Measurements from ENCODE around the gene LPP. TPM values are rescaled to one million over a fixed set of nuclear protein-coding genes. Genes with fewer than 3 reads are reported as not detected.

LPP gene
- total RNA-seq, 3 donors from 2014 or later (not counting 1 experiment from before 2014, with no cell fraction given), result 137 to 163 (median 149) TPM

GRCh38 chr3:188255190-188255589 is 101.2 kb downstream of the LPP start:
- no peaks in the 10 kb centered on the region for H3K4me1 ChIP-seq (ENCODE audit: control insufficient read depth, insufficient read depth, low read length)
- no peak overlapping the region for H3K27ac ChIP-seq (ENCODE audit: low read length)
- intact Hi-C loops (cut with micrococcal nuclease), result no loop called here
- H3K4me3 ChIP-seq (ENCODE audit: low read length), result no peak overlapping the region
- no peaks in the 10 kb centered on the region for H3K9me3 ChIP-seq (ENCODE audit: control insufficient read depth, insufficient read depth, low read length)
- ATAC-seq (no peak), DNase-seq (no peak)
- H3K36me3 ChIP-seq (ENCODE audit: control insufficient read depth, insufficient read depth, low read length), result no peaks in the 10 kb centered on the region
- no peaks in the 10 kb centered on the region for H3K36me3 Mint-ChIP-seq
- no peaks in the 10 kb centered on the region for H3K9me3 Mint-ChIP-seq
- WGBS (ENCODE audit: insufficient coverage), result 93% methylated on average over 2 of the region's 2 CpGs
- H3K27ac Mint-ChIP-seq, result no peak overlapping the region
- H3K4me3 Mint-ChIP-seq, result no peak overlapping the region
- no peaks in the 10 kb centered on the region for H3K27me3 ChIP-seq (ENCODE audit: control insufficient read depth, insufficient read depth, low read length)
- H3K4me1 Mint-ChIP-seq, result peaks cover 49 to 53% of the 10 kb centered on the region in 2 donors
- no peaks in the 10 kb centered on the region for H3K27me3 Mint-ChIP-seq (ENCODE audit: low read depth in 2 of 2)
- TF ChIP-seq CTCF (IDR thresholded peaks at IDR 0.05), result no peak

- Histone ChIP-seq H3K36me3 (ENCODE audit: control insufficient read depth, insufficient read depth, low read length) (no peaks in the 10 kb centered on the region), H3K27me3 (ENCODE audit: control insufficient read depth, insufficient read depth, low read length) (no peaks in the 10 kb centered on the region), H3K27ac (ENCODE audit: low read length) (no peak overlapping the region), H3K4me1 (ENCODE audit: control insufficient read depth, insufficient read depth, low read length) (no peaks in the 10 kb centered on the region), H3K4me3 (ENCODE audit: low read length) (no peak overlapping the region), H3K9me3 (ENCODE audit: control insufficient read depth, insufficient read depth, low read length) (no peaks in the 10 kb centered on the region)
- Mint-ChIP-seq H3K27ac (peak overlapping the region in 1 of 2 donors; percentile 11), H3K4me1 (peaks cover 48 to 52% of the 10 kb centered on the region in 2 donors), H3K27me3 (ENCODE audit: low read depth in 2 of 2) (no peaks in the 10 kb centered on the region), H3K9me3 (no peaks in the 10 kb centered on the region), H3K4me3 (no peak overlapping the region), H3K36me3 (no peaks in the 10 kb centered on the region)
- intact Hi-C loops (cut with micrococcal nuclease), result no loop called here
- DNase-seq (no peak), ATAC-seq (no peak)
- WGBS (ENCODE audit: insufficient coverage), result 100% methylated on average over 2 of the region's 3 CpGs
- TF ChIP-seq CTCF (IDR thresholded peaks at IDR 0.05), result no peak
Measured at GRCh38 chr3:188256758-188257157, 102.8 kb downstream of the LPP start.

GRCh38 chr3:188257384-188258026 is 103.5 kb downstream of the LPP start:
- 86% methylated on average over 3 of the region's 3 CpGs for WGBS (ENCODE audit: insufficient coverage)
- no peak overlapping the region for H3K4me3 Mint-ChIP-seq

More at GRCh38 chr3:188257384-188258026, 103.5 kb downstream of the LPP start:
- Mint-ChIP-seq H3K4me1 (peaks cover 48 to 55% of the 10 kb centered on the region in 2 donors), H3K27ac (peak overlapping the region in 1 of 2 donors; percentile 11), H3K9me3 (no peaks in the 10 kb centered on the region), H3K27me3 (ENCODE audit: low read depth in 2 of 2) (no peaks in the 10 kb centered on the region), H3K36me3 (no peaks in the 10 kb centered on the region)
- DNase-seq, result no peak
- Histone ChIP-seq H3K4me1 (ENCODE audit: control insufficient read depth, insufficient read depth, low read length) (no peaks in the 10 kb centered on the region), H3K27me3 (ENCODE audit: control insufficient read depth, insufficient read depth, low read length) (no peaks in the 10 kb centered on the region), H3K36me3 (ENCODE audit: control insufficient read depth, insufficient read depth, low read length) (no peaks in the 10 kb centered on the region), H3K4me3 (ENCODE audit: low read length) (no peak overlapping the region), H3K27ac (ENCODE audit: low read length) (no peak overlapping the region), H3K9me3 (ENCODE audit: control insufficient read depth, insufficient read depth, low read length) (no peaks in the 10 kb centered on the region)
- TF ChIP-seq CTCF (IDR thresholded peaks at IDR 0.05), result no peak
- ATAC-seq, result no peak
- intact Hi-C loops (cut with micrococcal nuclease), result no loop called here
